Astrocyte (in vitro differentiated cells and primary cell): ENCODE measurements around the gene RPS3. TPM values are rescaled to one million over a fixed set of nuclear protein-coding genes. Genes with fewer than 3 reads are reported as not detected.
A peak's percentile ranks its signal among the peaks of the same experiment; 100 is the strongest.

Experiments used
- DNase-seq: peaks from one replicate; pipeline ENCODE4 v3.0.0-alpha.2; 2010; ENCODE audit warnings: low read depth
- FAIRE-seq: peaks from 2 replicates; lab custom pipeline; 2011; peaks lifted over from hg19 to GRCh38; lab: Jason Lieb, UNC
- H2AFZ ChIP-seq: 2 replicates; pipeline ENCODE4 v1.6.0; 2012; ENCODE audit warnings: low read depth, low read length, inconsistent platforms
- H3K27ac ChIP-seq: 2 replicates; pipeline ENCODE4 v1.5.1; 2011; ENCODE audit warnings: low read depth, low read length, inconsistent platforms
- H3K27me3 ChIP-seq: 2 replicates; pipeline ENCODE4 v1.6.0; 2011; ENCODE audit warnings: low read length, inconsistent platforms; ENCODE audit not compliant: insufficient read depth
- H3K36me3 ChIP-seq: 2 replicates; pipeline ENCODE4 v1.5.1; 2011; ENCODE audit warnings: low read length, inconsistent platforms; ENCODE audit not compliant: insufficient read depth
- H3K4me1 ChIP-seq: 2 replicates; pipeline ENCODE4 v1.5.1; 2011; ENCODE audit warnings: low read length, inconsistent platforms; ENCODE audit not compliant: insufficient read depth
- H3K4me2 ChIP-seq: 2 replicates; pipeline ENCODE4 v1.6.0; 2012; ENCODE audit warnings: low read length, inconsistent platforms
- H3K4me3 ChIP-seq: 2 replicates; pipeline ENCODE4 v1.5.1; 2011; ENCODE audit warnings: low read depth, mild to moderate bottlenecking, low read length, inconsistent platforms; ENCODE audit not compliant: insufficient read depth
- H3K79me2 ChIP-seq: 2 replicates; pipeline ENCODE4 v1.6.0; 2012; ENCODE audit warnings: mild to moderate bottlenecking, low read length, inconsistent platforms; ENCODE audit not compliant: insufficient read depth
- H3K9ac ChIP-seq: 2 replicates; pipeline ENCODE4 v1.6.0; 2012; ENCODE audit warnings: mild to moderate bottlenecking, low read length, inconsistent platforms
- H3K9me3 ChIP-seq: 2 replicates; pipeline ENCODE4 v1.5.1; 2012; ENCODE audit warnings: low read depth, mild to moderate bottlenecking, low read length, inconsistent platforms; ENCODE audit not compliant: insufficient read depth
- H4K20me1 ChIP-seq: 2 replicates; pipeline ENCODE4 v1.6.0; 2012; ENCODE audit warnings: low read length, inconsistent platforms; ENCODE audit not compliant: insufficient read depth
- H3K27ac Mint-ChIP-seq: one replicate; pipeline ENCODE4 v1.8.0; 2021; ENCODE audit warnings: mild to moderate bottlenecking, mixed read lengths; ENCODE audit not compliant: unreplicated experiment
- H3K27me3 Mint-ChIP-seq: one replicate; pipeline ENCODE4 v1.8.0; 2021; ENCODE audit warnings: low read depth, mixed read lengths; ENCODE audit not compliant: unreplicated experiment
- H3K36me3 Mint-ChIP-seq: one replicate; pipeline ENCODE4 v1.8.0; 2021; ENCODE audit warnings: low read depth, mixed read lengths; ENCODE audit not compliant: unreplicated experiment
- H3K4me1 Mint-ChIP-seq: one replicate; pipeline ENCODE4 v1.8.0; 2021; ENCODE audit warnings: low read depth, mixed read lengths; ENCODE audit not compliant: unreplicated experiment
- H3K4me3 Mint-ChIP-seq: one replicate; pipeline ENCODE4 v1.8.0; 2021; ENCODE audit warnings: mild to moderate bottlenecking, moderate library complexity, mixed read lengths; ENCODE audit not compliant: unreplicated experiment
- H3K9me3 Mint-ChIP-seq: one replicate; pipeline ENCODE4 v1.8.0; 2021; ENCODE audit warnings: mild to moderate bottlenecking, mixed read lengths; ENCODE audit not compliant: unreplicated experiment
- CTCF ChIP-seq: IDR thresholded peaks from 2 replicates; pipeline ENCODE4 v1.5.1; 2011; ENCODE audit warnings: low read depth, mild to moderate bottlenecking, inconsistent platforms, low read length, moderate library complexity; ENCODE audit not compliant: insufficient read depth
- EZH2 ChIP-seq: IDR thresholded peaks from 2 replicates; pipeline ENCODE4 v1.6.1; 2012; ENCODE audit warnings: mild to moderate bottlenecking, low read length, inconsistent platforms; ENCODE audit not compliant: insufficient read depth
- total RNA-seq: library from RNA; stranded (reverse); gene quantifications from 2 replicates; pipeline ENCODE4 v1.2.1, GENCODE V29; 2021

RPS3 gene
- total RNA-seq, 1 donor from 2014 or later = 1,898 TPM

DNA sequence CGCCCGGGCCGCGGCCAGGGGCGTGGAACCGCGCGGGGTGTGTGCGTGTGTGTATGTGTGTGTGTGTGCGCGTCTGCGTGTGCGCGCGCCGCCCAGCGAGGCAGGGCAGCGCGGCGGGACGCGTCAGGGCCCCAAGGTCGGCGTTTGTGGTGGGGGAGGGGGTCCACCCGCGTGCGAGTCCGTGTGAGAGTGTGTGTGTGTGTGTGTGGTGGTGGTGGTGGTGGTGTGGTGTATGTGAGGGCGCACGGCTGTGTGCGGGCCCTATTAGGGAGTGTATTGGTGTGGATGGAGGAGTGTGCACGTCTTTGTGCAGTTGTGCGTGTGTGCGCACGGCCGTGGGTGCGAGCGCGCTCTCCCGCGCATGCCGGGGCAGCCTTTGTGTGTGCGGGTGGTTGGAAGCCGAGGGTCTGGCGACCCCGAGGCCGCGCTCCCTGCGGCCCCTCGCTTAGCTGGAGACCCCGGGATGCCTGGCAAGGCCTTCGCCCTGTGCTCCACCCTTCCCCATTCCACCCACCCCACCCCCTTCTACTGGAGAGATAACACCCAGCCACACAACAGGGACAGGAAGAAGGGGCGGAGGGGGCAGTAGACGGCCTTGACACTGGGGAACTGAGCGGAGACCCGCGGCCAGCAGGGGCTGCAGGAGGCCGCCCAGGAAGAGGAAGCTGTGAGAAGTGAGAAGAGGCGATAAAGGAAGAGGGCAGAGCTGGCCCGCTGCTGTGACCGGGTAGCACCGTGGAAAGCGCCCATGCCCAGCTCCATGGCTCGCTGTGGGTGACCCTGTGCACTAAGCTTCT, 47.3 kb upstream of the RPS3 start:
- peaks cover 9% of the 10 kb centered on the region for H4K20me1 ChIP-seq
- H3K36me3 ChIP-seq = no peaks in the 10 kb centered on the region
- H3K27me3 Mint-ChIP-seq = no peaks in the 10 kb centered on the region
- peak overlapping the region; percentile 71 for H3K4me3 ChIP-seq
- H3K36me3 Mint-ChIP-seq = no peaks in the 10 kb centered on the region
- H3K27ac ChIP-seq = no peak overlapping the region
- peak overlapping the region; percentile 96 for H2AFZ ChIP-seq
- no peaks in the 10 kb centered on the region for H3K9me3 ChIP-seq
- peaks cover 28% of the 10 kb centered on the region for H3K4me1 Mint-ChIP-seq
- TF ChIP-seq EZH2 (no peak), CTCF (no peak)
- H3K4me1 ChIP-seq = peaks cover 27% of the 10 kb centered on the region
- peak overlapping the region; percentile 89 for H3K4me3 Mint-ChIP-seq
- peak overlapping the region; percentile 77 for H3K9ac ChIP-seq
- H3K27me3 ChIP-seq = no peaks in the 10 kb centered on the region
- peak overlapping the region; percentile 100 for H3K4me2 ChIP-seq
- no peaks in the 10 kb centered on the region for H3K79me2 ChIP-seq
- FAIRE-seq (no peak), DNase-seq (peak; percentile 41)
- H3K27ac Mint-ChIP-seq = no peak overlapping the region
- no peaks in the 10 kb centered on the region for H3K9me3 Mint-ChIP-seq

DNA sequence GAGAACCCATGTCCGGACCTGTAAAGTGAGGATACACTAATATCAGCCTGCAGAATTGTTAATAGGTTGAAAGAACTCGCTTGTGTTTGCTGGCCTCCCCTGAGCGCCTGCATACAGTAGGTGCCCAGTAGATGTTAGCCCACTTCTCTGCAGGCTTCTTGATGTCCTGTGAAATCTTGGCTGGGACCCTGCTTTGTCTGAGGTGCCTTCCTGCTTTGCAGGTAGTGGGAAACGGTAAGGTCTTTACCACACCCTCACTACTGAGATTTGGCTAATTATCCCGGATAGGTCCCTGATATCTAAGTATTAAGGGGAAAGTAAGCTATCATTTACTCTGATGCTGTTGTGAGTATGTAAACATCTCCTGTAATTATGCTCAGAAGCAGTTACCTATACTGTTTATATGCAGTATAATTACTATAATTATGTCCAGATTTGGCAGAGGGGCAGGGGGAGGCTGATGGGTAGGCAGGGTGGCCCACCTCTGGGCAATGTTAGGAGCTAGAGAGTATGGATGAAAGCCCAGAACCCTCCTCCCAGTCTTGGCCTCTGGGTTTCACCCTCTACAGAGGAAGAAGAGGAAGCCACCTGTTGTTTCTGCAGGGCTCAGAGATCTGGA, 46.6 kb upstream of the RPS3 start:
- Histone ChIP-seq H4K20me1 (peaks cover 6% of the 10 kb centered on the region), H3K4me1 (peaks cover 20% of the 10 kb centered on the region), H3K4me2 (peak overlapping the region; percentile 100), H3K4me3 (no peak overlapping the region), H2AFZ (peak overlapping the region; percentile 96), H3K79me2 (no peaks in the 10 kb centered on the region), H3K36me3 (no peaks in the 10 kb centered on the region), H3K9ac (no peak overlapping the region), H3K9me3 (no peaks in the 10 kb centered on the region), H3K27me3 (peaks cover 2% of the 10 kb centered on the region), H3K27ac (no peak overlapping the region)
- peaks cover 23% of the 10 kb centered on the region for H3K4me1 Mint-ChIP-seq
- H3K4me3 Mint-ChIP-seq = peak overlapping the region; percentile 89
- no peaks in the 10 kb centered on the region for H3K27me3 Mint-ChIP-seq
- H3K9me3 Mint-ChIP-seq = no peaks in the 10 kb centered on the region
- H3K36me3 Mint-ChIP-seq = no peaks in the 10 kb centered on the region
- peak overlapping the region; percentile 80 for H3K27ac Mint-ChIP-seq
- FAIRE-seq (no peak), DNase-seq (no peak)
- TF ChIP-seq CTCF (no peak), EZH2 (no peak)

DNA sequence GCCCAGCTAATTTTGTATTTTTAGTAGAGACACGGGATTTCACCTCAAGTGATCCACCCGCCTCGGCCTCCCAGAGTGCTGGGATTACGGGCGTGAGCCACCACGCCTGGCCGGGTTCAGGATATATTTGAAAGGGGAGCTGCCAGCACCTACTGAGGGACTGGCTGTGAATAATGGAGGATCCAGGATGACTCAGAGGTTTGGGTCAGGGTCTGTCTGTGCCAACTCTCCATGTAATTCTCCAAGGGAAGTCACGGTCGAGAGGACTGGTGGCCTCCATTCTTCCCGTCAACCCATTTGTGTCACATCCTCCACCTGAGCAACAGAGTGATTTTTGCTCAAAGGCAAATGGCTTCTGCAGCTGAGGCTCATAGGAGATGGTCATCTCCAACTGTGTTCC, 44.3 kb upstream of the RPS3 start:
- H3K4me3 Mint-ChIP-seq = no peak overlapping the region
- TF ChIP-seq CTCF (no peak), EZH2 (no peak)
- H3K4me1 ChIP-seq = peaks cover 13% of the 10 kb centered on the region
- no peak overlapping the region for H3K4me2 ChIP-seq
- H3K27me3 ChIP-seq = peaks cover 2% of the 10 kb centered on the region
- H3K9me3 Mint-ChIP-seq = no peaks in the 10 kb centered on the region
- no peaks in the 10 kb centered on the region for H4K20me1 ChIP-seq
- H3K9ac ChIP-seq = no peak overlapping the region
- H3K79me2 ChIP-seq = no peaks in the 10 kb centered on the region
- no peaks in the 10 kb centered on the region for H3K27me3 Mint-ChIP-seq
- no peak for DNase-seq
- H3K4me3 ChIP-seq = no peak overlapping the region
- FAIRE-seq = no peak
- H3K27ac ChIP-seq = no peak overlapping the region
- H3K9me3 ChIP-seq = no peaks in the 10 kb centered on the region
- no peaks in the 10 kb centered on the region for H3K36me3 ChIP-seq
- no peak overlapping the region for H2AFZ ChIP-seq
- H3K4me1 Mint-ChIP-seq = peaks cover 12% of the 10 kb centered on the region
- H3K36me3 Mint-ChIP-seq = no peaks in the 10 kb centered on the region
- H3K27ac Mint-ChIP-seq = no peak overlapping the region
